ENCODE data around the gene MYO7B. TPM values are rescaled to one million over a fixed set of nuclear protein-coding genes. Genes with fewer than 3 reads are reported as not detected.

Gene MYO7B
- total and polyA plus RNA-seq, 2 donors (not counting 1 experiment from before 2014, with no cell fraction given), result 5.0 to 68.2 TPM

- no peaks in the 10 kb centered on the region for H3K27me3 Mint-ChIP-seq
- Histone ChIP-seq H3K79me2 (ENCODE audit: control insufficient read depth, insufficient read depth, low read length) (no peaks in the 10 kb centered on the region), H4K20me1 (ENCODE audit: control insufficient read depth, insufficient read depth, low read length, poor library complexity, severe bottlenecking) (no peaks in the 10 kb centered on the region), H3K27me3 (replicated peaks in 1 of 4; ENCODE audit: control extremely low read depth in 1 of 4, control insufficient read depth in 3 of 4, insufficient read depth in 4 of 4, low read length in 3 of 4) (no peaks in the 10 kb centered on the region), H3K9me3 (ENCODE audit: control extremely low read depth in 1 of 3, control insufficient read depth in 2 of 3, insufficient read depth in 1 of 3, low read length in 2 of 3) (no peaks in the 10 kb centered on the region), H3K4me2 (replicated peaks; ENCODE audit: low read depth, low read length, poor library complexity, severe bottlenecking) (peak overlapping the region; percentile 71), H3K4me3 (ENCODE audit: control extremely low read depth in 1 of 5, extremely low read depth in 1 of 5, insufficient read depth in 1 of 5, low read depth in 2 of 5, low read length in 4 of 5) (peak overlapping the region in 1 of 5 experiments; percentile 18), H3K27ac (ENCODE audit: low read length in 2 of 2) (peak overlapping the region; percentile 27 to 92), H3K4me1 (ENCODE audit: control insufficient read depth in 2 of 2, insufficient read depth in 2 of 2, low read length in 2 of 2) (peaks cover 70 to 89% of the 10 kb centered on the region in 2 donors), H3K9ac (ENCODE audit: low read length) (peak overlapping the region; percentile 6), H2AFZ (ENCODE audit: insufficient read depth, low read depth, low read length, poor library complexity, severe bottlenecking) (peak overlapping the region; percentile 14), H3K36me3 (replicated peaks in 1 of 2; ENCODE audit: control extremely low read depth in 1 of 2, control insufficient read depth in 1 of 2, extremely low read depth in 1 of 2, insufficient read depth in 2 of 2, low read length in 1 of 2) (no peaks in the 10 kb centered on the region)
- intact Hi-C loops (cut with micrococcal nuclease), result no loop called here
- H3K27ac Mint-ChIP-seq, result peak overlapping the region; percentile 89
- ATAC-seq (ENCODE audit: low read depth) (no peak), DNase-seq (no peak)
- H3K4me1 Mint-ChIP-seq, result peaks cover 88% of the 10 kb centered on the region
- no peak for TF ChIP-seq CTCF (IDR thresholded peaks at IDR 0.05)
- no peak for TF ChIP-seq EZH2 (IDR thresholded peaks at IDR 0.05; ENCODE audit: borderline replicate concordance, insufficient read depth, low read depth, low read length, poor library complexity, severe bottlenecking)
- WGBS (ENCODE audit: insufficient coverage), result 91% methylated on average over 24 of the region's 25 CpGs
- ChIA-PET POLR2A (interaction anchor here (0.6 to 2.5 kb wide), 3 partner anchors 8 to 14 kb away, joined by 4 to 10 read pairs (median 5); no protein-coding TSS in a partner anchor), CTCF (interaction anchor here (1.3 to 4.1 kb wide), 4 partner anchors 9 to 40 kb away, joined by 3 to 22 read pairs (median 12); no protein-coding TSS in a partner anchor)
- H3K9me3 Mint-ChIP-seq (ENCODE audit: insufficient read depth), result no peaks in the 10 kb centered on the region
- peak overlapping the region; percentile 75 for H3K4me3 Mint-ChIP-seq
These were observed 95.5 kb downstream of the MYO7B start for GRCh38 chr2:127630864-127631540.

GRCh38 chr2:127631541-127631996, 96.1 kb downstream of the MYO7B start:
- Histone ChIP-seq H3K4me2 (replicated peaks; ENCODE audit: low read depth, low read length, poor library complexity, severe bottlenecking) (peak overlapping the region; percentile 71), H4K20me1 (ENCODE audit: control insufficient read depth, insufficient read depth, low read length, poor library complexity, severe bottlenecking) (no peaks in the 10 kb centered on the region), H3K27me3 (replicated peaks in 1 of 4; ENCODE audit: control extremely low read depth in 1 of 4, control insufficient read depth in 3 of 4, insufficient read depth in 4 of 4, low read length in 3 of 4) (no peaks in the 10 kb centered on the region), H3K4me3 (ENCODE audit: control extremely low read depth in 1 of 5, extremely low read depth in 1 of 5, insufficient read depth in 1 of 5, low read depth in 2 of 5, low read length in 4 of 5) (peak overlapping the region in 1 of 5 experiments; percentile 9), H3K36me3 (replicated peaks in 1 of 2; ENCODE audit: control extremely low read depth in 1 of 2, control insufficient read depth in 1 of 2, extremely low read depth in 1 of 2, insufficient read depth in 2 of 2, low read length in 1 of 2) (no peaks in the 10 kb centered on the region), H3K79me2 (ENCODE audit: control insufficient read depth, insufficient read depth, low read length) (no peaks in the 10 kb centered on the region), H3K9me3 (ENCODE audit: control extremely low read depth in 1 of 3, control insufficient read depth in 2 of 3, insufficient read depth in 1 of 3, low read length in 2 of 3) (no peaks in the 10 kb centered on the region), H2AFZ (ENCODE audit: insufficient read depth, low read depth, low read length, poor library complexity, severe bottlenecking) (no peak overlapping the region), H3K27ac (ENCODE audit: low read length in 2 of 2) (peak overlapping the region; percentile 80 to 92), H3K9ac (ENCODE audit: low read length) (no peak overlapping the region), H3K4me1 (ENCODE audit: control insufficient read depth in 2 of 2, insufficient read depth in 2 of 2, low read length in 2 of 2) (peaks cover 74 to 90% of the 10 kb centered on the region in 2 donors)
- no peaks in the 10 kb centered on the region for H3K27me3 Mint-ChIP-seq
- intact Hi-C loops (cut with micrococcal nuclease), result no loop called here
- ChIA-PET CTCF (interaction anchor here (1.3 to 4.1 kb wide), 4 partner anchors 9 to 40 kb away, joined by 3 to 22 read pairs (median 12); no protein-coding TSS in a partner anchor), POLR2A (interaction anchor here (2.5 kb wide), 1 partner anchor 8 kb away, joined by 10 read pairs; no protein-coding TSS in a partner anchor)
- H3K9me3 Mint-ChIP-seq (ENCODE audit: insufficient read depth), result no peaks in the 10 kb centered on the region
- H3K4me3 Mint-ChIP-seq, result peak overlapping the region; percentile 75
- 93% methylated on average over 16 of the region's 16 CpGs for WGBS (ENCODE audit: insufficient coverage)
- DNase-seq (no peak), ATAC-seq (ENCODE audit: low read depth) (no peak)
- peak overlapping the region; percentile 96 for H3K27ac Mint-ChIP-seq
- TF ChIP-seq EZH2 (IDR thresholded peaks at IDR 0.05; ENCODE audit: borderline replicate concordance, insufficient read depth, low read depth, low read length, poor library complexity, severe bottlenecking) (no peak), CTCF (IDR thresholded peaks at IDR 0.05) (no peak)
- H3K4me1 Mint-ChIP-seq, result peaks cover 89% of the 10 kb centered on the region

All from B cell (primary cell).